Measurements from ENCODE around the gene PTPA. TPM values are rescaled to one million over a fixed set of nuclear protein-coding genes. Genes with fewer than 3 reads are reported as not detected.
"Not testable (repeated sequence)": the region's sequence is repeated elsewhere in the genome, so short reads cannot be mapped to it uniquely, and the experiment has no call there.

The PTPA gene
- total and polyA plus RNA-seq, 2 donors (not counting 1 experiment from before 2014, with no cell fraction given), result 35.0 to 73.9 TPM

GRCh38 chr9:129162497-129163197 lies 51.4 kb downstream of the PTPA start:
- DNase-seq (no peak), ATAC-seq (ENCODE audit: low read depth) (no peak)
- Histone ChIP-seq H3K4me2 (replicated peaks; ENCODE audit: low read depth, low read length, poor library complexity, severe bottlenecking) (no peak overlapping the region), H3K9ac (ENCODE audit: low read length) (no peak overlapping the region), H3K36me3 (replicated peaks in 1 of 2; ENCODE audit: control extremely low read depth in 1 of 2, control insufficient read depth in 1 of 2, extremely low read depth in 1 of 2, insufficient read depth in 2 of 2, low read length in 1 of 2) (no peaks in the 10 kb centered on the region), H3K4me1 (ENCODE audit: control insufficient read depth in 2 of 2, insufficient read depth in 2 of 2, low read length in 2 of 2) (peaks cover 6 to 9% of the 10 kb centered on the region in 2 donors), H2AFZ (ENCODE audit: insufficient read depth, low read depth, low read length, poor library complexity, severe bottlenecking) (no peak overlapping the region), H3K27ac (ENCODE audit: low read length in 2 of 2) (no peak overlapping the region), H3K79me2 (ENCODE audit: control insufficient read depth, insufficient read depth, low read length) (no peaks in the 10 kb centered on the region), H3K4me3 (ENCODE audit: control extremely low read depth in 1 of 5, extremely low read depth in 1 of 5, insufficient read depth in 1 of 5, low read depth in 2 of 5, low read length in 4 of 5) (no peak overlapping the region), H4K20me1 (ENCODE audit: control insufficient read depth, insufficient read depth, low read length, poor library complexity, severe bottlenecking) (no peaks in the 10 kb centered on the region), H3K9me3 (ENCODE audit: control extremely low read depth in 1 of 3, control insufficient read depth in 2 of 3, insufficient read depth in 1 of 3, low read length in 2 of 3) (no peaks in the 10 kb centered on the region), H3K27me3 (replicated peaks in 1 of 4; ENCODE audit: control extremely low read depth in 1 of 4, control insufficient read depth in 3 of 4, insufficient read depth in 4 of 4, low read length in 3 of 4) (no peaks in the 10 kb centered on the region)
- Mint-ChIP-seq H3K4me1 (peaks cover 8% of the 10 kb centered on the region), H3K27ac (no peak overlapping the region), H3K4me3 (no peak overlapping the region), H3K9me3 (ENCODE audit: insufficient read depth) (no peaks in the 10 kb centered on the region), H3K27me3 (no peaks in the 10 kb centered on the region)
- TF ChIP-seq EZH2 (IDR thresholded peaks at IDR 0.05; ENCODE audit: borderline replicate concordance, insufficient read depth, low read depth, low read length, poor library complexity, severe bottlenecking) (no peak), CTCF (IDR thresholded peaks at IDR 0.05) (no peak)
- 96% methylated on average over 6 of the region's 11 CpGs for WGBS (ENCODE audit: insufficient coverage)
- ChIA-PET CTCF (interaction anchor here (22.0 kb wide), 1 partner anchor 25 kb away, joined by 382 read pairs; no protein-coding TSS in a partner anchor), POLR2A (no interaction called here)
- intact Hi-C loops (cut with micrococcal nuclease), result no loop called here

GRCh38 chr9:129163198-129163670 lies 52.0 kb downstream of the PTPA start:
- H3K79me2 ChIP-seq (ENCODE audit: control insufficient read depth, insufficient read depth, low read length); H3K4me3 Mint-ChIP-seq; H3K36me3 ChIP-seq (replicated peaks in 1 of 2; ENCODE audit: control extremely low read depth in 1 of 2, control insufficient read depth in 1 of 2, extremely low read depth in 1 of 2, insufficient read depth in 2 of 2, low read length in 1 of 2); H3K4me1 ChIP-seq (ENCODE audit: control insufficient read depth in 2 of 2, insufficient read depth in 2 of 2, low read length in 2 of 2); H3K27ac Mint-ChIP-seq; H3K27ac ChIP-seq (ENCODE audit: low read length in 2 of 2); H3K9me3 Mint-ChIP-seq (ENCODE audit: insufficient read depth); DNase-seq; H3K9ac ChIP-seq (ENCODE audit: low read length); H3K27me3 Mint-ChIP-seq; POLR2A ChIA-PET; H2AFZ ChIP-seq (ENCODE audit: insufficient read depth, low read depth, low read length, poor library complexity, severe bottlenecking); H3K27me3 ChIP-seq (replicated peaks in 1 of 4; ENCODE audit: control extremely low read depth in 1 of 4, control insufficient read depth in 3 of 4, insufficient read depth in 4 of 4, low read length in 3 of 4); ATAC-seq (ENCODE audit: low read depth); H4K20me1 ChIP-seq (ENCODE audit: control insufficient read depth, insufficient read depth, low read length, poor library complexity, severe bottlenecking); H3K4me2 ChIP-seq (replicated peaks; ENCODE audit: low read depth, low read length, poor library complexity, severe bottlenecking); intact Hi-C loops (cut with micrococcal nuclease); H3K9me3 ChIP-seq (ENCODE audit: control extremely low read depth in 1 of 3, control insufficient read depth in 2 of 3, insufficient read depth in 1 of 3, low read length in 2 of 3); H3K4me3 ChIP-seq (ENCODE audit: control extremely low read depth in 1 of 5, extremely low read depth in 1 of 5, insufficient read depth in 1 of 5, low read depth in 2 of 5, low read length in 4 of 5): not testable (repeated sequence)
- peaks cover 10% of the 10 kb centered on the region for H3K4me1 Mint-ChIP-seq
- WGBS (ENCODE audit: insufficient coverage), result 71% methylated on average over 1 of the region's 5 CpGs
- CTCF ChIA-PET, result interaction anchor here (22.0 kb wide), 1 partner anchor 25 kb away, joined by 382 read pairs; no protein-coding TSS in a partner anchor
